NCI-H2227 (cell line): ENCODE measurements around the gene ADAMTS6.
"Not testable (repeated sequence)": the region's sequence is repeated elsewhere in the genome, so short reads cannot be mapped to it uniquely, and the experiment has no call there.

Experiments
- DNase-seq: peaks from one replicate; lab custom pipeline; 2025; ENCODE audit not compliant: unreplicated experiment; lab: John Stamatoyannopoulos, UW

Gene ADAMTS6

GRCh38 chr5:65203746-65204145 lies 278.0 kb downstream of the ADAMTS6 start:
- DNase-seq, result no peak

- DNase-seq, result no peak
Observed at GRCh38 chr5:65199993-65200675, 281.6 kb downstream of the ADAMTS6 start.

GRCh38 chr5:65198456-65199120 lies 283.1 kb downstream of the ADAMTS6 start:
- DNase-seq, result no peak

GRCh38 chr5:65197531-65198455 lies 283.9 kb downstream of the ADAMTS6 start:
- no peak for DNase-seq

GRCh38 chr5:65194871-65195270 lies 286.8 kb downstream of the ADAMTS6 start:
- DNase-seq, result no peak

GRCh38 chr5:65192331-65192730 lies 289.4 kb downstream of the ADAMTS6 start:
- no peak for DNase-seq

GRCh38 chr5:65191554-65192135 lies 290.1 kb downstream of the ADAMTS6 start:
- DNase-seq, result no peak

GRCh38 chr5:65190328-65191053 lies 291.2 kb downstream of the ADAMTS6 start:
- no peak for DNase-seq

GRCh38 chr5:65186646-65187227 lies 295.0 kb downstream of the ADAMTS6 start:
- no peak for DNase-seq

- no peak for DNase-seq
Observed at GRCh38 chr5:65185468-65185867, 296.3 kb downstream of the ADAMTS6 start.

GRCh38 chr5:65184780-65185179 lies 296.9 kb downstream of the ADAMTS6 start:
- peak; percentile 38 for DNase-seq

GRCh38 chr5:65174231-65174630 lies 307.5 kb downstream of the ADAMTS6 start:
- DNase-seq, result not testable (repeated sequence)

- DNase-seq, result no peak
Observed at GRCh38 chr5:65173130-65173525, 308.6 kb downstream of the ADAMTS6 start.

- DNase-seq, result no peak
Observed at GRCh38 chr5:65172486-65173129, 309.1 kb downstream of the ADAMTS6 start.

- no peak for DNase-seq
Observed at GRCh38 chr5:65171645-65172044, 310.1 kb downstream of the ADAMTS6 start.

- DNase-seq, result no peak
Observed at GRCh38 chr5:65163698-65164097, 318.0 kb downstream of the ADAMTS6 start.

- no peak for DNase-seq
Observed at GRCh38 chr5:65161655-65162054, 320.1 kb downstream of the ADAMTS6 start.

- DNase-seq, result no peak
Observed at GRCh38 chr5:65157906-65158603, 323.7 kb downstream of the ADAMTS6 start.

GRCh38 chr5:65156933-65157332 lies 324.8 kb downstream of the ADAMTS6 start:
- DNase-seq, result no peak
